Measurements from ENCODE around the gene GALNT6.
"Not testable (repeated sequence)": the region's sequence is repeated elsewhere in the genome, so short reads cannot be mapped to it uniquely, and the experiment has no call there.

Gene GALNT6

DNA sequence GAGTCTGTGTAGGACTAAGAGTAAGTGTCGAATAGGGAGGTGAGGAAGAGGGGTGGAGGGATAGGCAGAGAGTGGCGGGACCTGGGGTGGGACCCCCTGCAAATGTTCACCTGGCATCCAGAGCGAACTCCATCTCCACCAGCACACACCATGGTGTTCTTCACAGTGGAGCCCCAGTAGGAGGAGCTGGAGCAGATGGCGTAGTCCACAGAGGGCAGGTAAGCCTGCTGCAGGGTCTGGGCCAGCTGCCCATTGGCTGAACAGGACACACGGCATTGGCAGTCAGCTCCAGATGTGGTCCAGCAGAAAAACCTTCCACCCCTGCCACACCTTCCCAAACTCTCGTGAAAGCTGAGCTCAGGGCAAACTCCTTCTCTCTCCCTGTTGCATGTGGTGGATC is 51.5 kb downstream of the GALNT6 start:
- Histone ChIP-seq H3F3A (ENCODE audit: insufficient read depth, low read length) (no peaks in the 10 kb centered on the region), H3K4me3 (ENCODE audit: low read depth, low read length, poor library complexity, severe bottlenecking) (no peak overlapping the region), H3K4me2 (ENCODE audit: low read length) (no peak overlapping the region), H3K36me3 (ENCODE audit: insufficient read depth, low read length) (no peaks in the 10 kb centered on the region), H3K4me1 (ENCODE audit: insufficient read depth, low read length, severe bottlenecking) (no peaks in the 10 kb centered on the region), H4K20me1 (ENCODE audit: insufficient read depth, low read length) (no peaks in the 10 kb centered on the region), H3K79me2 (ENCODE audit: insufficient read depth, low read length) (no peaks in the 10 kb centered on the region), H2AFZ (ENCODE audit: low read length) (no peak overlapping the region), H3K27ac (ENCODE audit: low read depth, low read length, poor library complexity, severe bottlenecking) (no peak overlapping the region), H3K9ac (ENCODE audit: low read length) (no peak overlapping the region), H3K9me3 (ENCODE audit: low read length) (no peaks in the 10 kb centered on the region), H3K27me3 (ENCODE audit: insufficient read depth, low read length) (no peaks in the 10 kb centered on the region), H3K9me2 (ENCODE audit: low read depth, low read length) (no peaks in the 10 kb centered on the region)
- TF ChIP-seq, protein P1, sequence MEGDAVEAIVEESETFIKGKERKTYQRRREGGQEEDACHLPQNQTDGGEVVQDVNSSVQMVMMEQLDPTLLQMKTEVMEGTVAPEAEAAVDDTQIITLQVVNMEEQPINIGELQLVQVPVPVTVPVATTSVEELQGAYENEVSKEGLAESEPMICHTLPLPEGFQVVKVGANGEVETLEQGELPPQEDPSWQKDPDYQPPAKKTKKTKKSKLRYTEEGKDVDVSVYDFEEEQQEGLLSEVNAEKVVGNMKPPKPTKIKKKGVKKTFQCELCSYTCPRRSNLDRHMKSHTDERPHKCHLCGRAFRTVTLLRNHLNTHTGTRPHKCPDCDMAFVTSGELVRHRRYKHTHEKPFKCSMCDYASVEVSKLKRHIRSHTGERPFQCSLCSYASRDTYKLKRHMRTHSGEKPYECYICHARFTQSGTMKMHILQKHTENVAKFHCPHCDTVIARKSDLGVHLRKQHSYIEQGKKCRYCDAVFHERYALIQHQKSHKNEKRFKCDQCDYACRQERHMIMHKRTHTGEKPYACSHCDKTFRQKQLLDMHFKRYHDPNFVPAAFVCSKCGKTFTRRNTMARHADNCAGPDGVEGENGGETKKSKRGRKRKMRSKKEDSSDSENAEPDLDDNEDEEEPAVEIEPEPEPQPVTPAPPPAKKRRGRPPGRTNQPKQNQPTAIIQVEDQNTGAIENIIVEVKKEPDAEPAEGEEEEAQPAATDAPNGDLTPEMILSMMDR (IDR thresholded peaks at IDR 0.05; ENCODE audit: low read length), result no peak
- TF ChIP-seq EZH2 (IDR thresholded peaks at IDR 0.05; ENCODE audit: borderline replicate concordance, low read length), result no peak

- H3F3A ChIP-seq (ENCODE audit: insufficient read depth, low read length); H3K4me1 ChIP-seq (ENCODE audit: insufficient read depth, low read length, severe bottlenecking); H3K4me3 ChIP-seq (ENCODE audit: low read depth, low read length, poor library complexity, severe bottlenecking); H3K27me3 ChIP-seq (ENCODE audit: insufficient read depth, low read length); H3K27ac ChIP-seq (ENCODE audit: low read depth, low read length, poor library complexity, severe bottlenecking); H3K4me2 ChIP-seq (ENCODE audit: low read length); H3K9ac ChIP-seq (ENCODE audit: low read length); H3K36me3 ChIP-seq (ENCODE audit: insufficient read depth, low read length); H2AFZ ChIP-seq (ENCODE audit: low read length); H3K9me3 ChIP-seq (ENCODE audit: low read length); H4K20me1 ChIP-seq (ENCODE audit: insufficient read depth, low read length); H3K9me2 ChIP-seq (ENCODE audit: low read depth, low read length); H3K79me2 ChIP-seq (ENCODE audit: insufficient read depth, low read length): not testable (repeated sequence)
These were observed 53.9 kb downstream of the GALNT6 start for GRCh38 chr12:51337336-51337735.

DNA sequence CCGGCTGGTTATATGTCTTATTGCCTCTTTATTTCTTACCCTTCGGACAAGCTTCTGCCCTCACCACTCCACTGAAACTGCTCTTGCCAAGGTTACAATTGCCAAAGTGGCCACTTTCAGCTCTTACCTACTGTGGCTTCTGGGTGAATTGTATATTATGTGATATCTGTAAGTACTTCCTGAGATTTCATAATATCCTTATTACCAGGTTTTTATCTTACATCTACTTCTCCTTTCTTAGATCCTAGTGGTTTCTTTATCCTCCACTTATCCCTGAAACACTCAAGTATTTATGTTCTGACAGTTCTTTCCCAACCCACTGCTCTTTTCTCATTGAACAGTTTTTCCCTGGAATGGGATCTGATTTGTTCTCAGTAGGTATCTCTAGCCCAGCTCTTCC is 55.3 kb downstream of the GALNT6 start:
- Histone ChIP-seq H3K4me3 (ENCODE audit: low read depth, low read length, poor library complexity, severe bottlenecking) (no peak overlapping the region), H3K4me1 (ENCODE audit: insufficient read depth, low read length, severe bottlenecking) (no peaks in the 10 kb centered on the region), H2AFZ (ENCODE audit: low read length) (no peak overlapping the region), H3K4me2 (ENCODE audit: low read length) (no peak overlapping the region), H3F3A (ENCODE audit: insufficient read depth, low read length) (no peaks in the 10 kb centered on the region), H3K27ac (ENCODE audit: low read depth, low read length, poor library complexity, severe bottlenecking) (no peak overlapping the region), H3K9me3 (ENCODE audit: low read length) (no peaks in the 10 kb centered on the region), H3K27me3 (ENCODE audit: insufficient read depth, low read length) (no peaks in the 10 kb centered on the region), H3K9me2 (ENCODE audit: low read depth, low read length) (no peaks in the 10 kb centered on the region), H3K36me3 (ENCODE audit: insufficient read depth, low read length) (no peaks in the 10 kb centered on the region), H3K79me2 (ENCODE audit: insufficient read depth, low read length) (no peaks in the 10 kb centered on the region), H4K20me1 (ENCODE audit: insufficient read depth, low read length) (no peaks in the 10 kb centered on the region), H3K9ac (ENCODE audit: low read length) (no peak overlapping the region)
- no peak for TF ChIP-seq EZH2 (IDR thresholded peaks at IDR 0.05; ENCODE audit: borderline replicate concordance, low read length)
- TF ChIP-seq, protein P1 (IDR thresholded peaks at IDR 0.05; ENCODE audit: low read length), result no peak

DNA sequence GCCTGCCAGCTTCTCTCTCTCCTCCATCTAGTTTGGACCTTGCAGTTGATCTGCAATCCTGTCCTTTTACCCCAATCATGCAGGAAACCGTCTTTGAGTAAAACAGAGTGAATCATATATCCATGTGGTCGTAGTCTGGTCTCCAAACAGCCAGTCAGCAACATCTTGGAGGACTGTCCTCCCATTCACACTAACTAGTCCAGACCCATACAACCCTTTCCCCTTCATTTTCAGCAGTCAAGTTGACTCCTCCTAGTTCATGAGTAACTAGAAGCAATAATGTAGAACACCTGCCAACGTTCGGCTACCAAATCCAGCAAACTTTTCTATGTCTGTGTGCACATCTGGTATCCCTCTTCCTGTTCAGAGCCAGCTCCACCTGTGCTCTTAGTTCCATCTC is 56.4 kb downstream of the GALNT6 start:
- H2AFZ ChIP-seq (ENCODE audit: low read length), result no peak overlapping the region
- H3K9ac ChIP-seq (ENCODE audit: low read length), result no peak overlapping the region
- H3F3A ChIP-seq (ENCODE audit: insufficient read depth, low read length), result no peaks in the 10 kb centered on the region
- no peak overlapping the region for H3K4me3 ChIP-seq (ENCODE audit: low read depth, low read length, poor library complexity, severe bottlenecking)
- H3K9me2 ChIP-seq (ENCODE audit: low read depth, low read length), result no peaks in the 10 kb centered on the region
- 0 out of 2 replicates have a peak, but pooled peaks cover 3% of the 10 kb centered on the region for H3K27me3 ChIP-seq (ENCODE audit: insufficient read depth, low read length)
- H3K4me2 ChIP-seq (ENCODE audit: low read length), result no peak overlapping the region
- H3K27ac ChIP-seq (ENCODE audit: low read depth, low read length, poor library complexity, severe bottlenecking), result no peak overlapping the region
- H4K20me1 ChIP-seq (ENCODE audit: insufficient read depth, low read length), result no peaks in the 10 kb centered on the region
- H3K9me3 ChIP-seq (ENCODE audit: low read length), result no peaks in the 10 kb centered on the region
- H3K79me2 ChIP-seq (ENCODE audit: insufficient read depth, low read length), result no peaks in the 10 kb centered on the region
- no peaks in the 10 kb centered on the region for H3K36me3 ChIP-seq (ENCODE audit: insufficient read depth, low read length)
- no peaks in the 10 kb centered on the region for H3K4me1 ChIP-seq (ENCODE audit: insufficient read depth, low read length, severe bottlenecking)
- no peak for TF ChIP-seq EZH2 (IDR thresholded peaks at IDR 0.05; ENCODE audit: borderline replicate concordance, low read length)
- TF ChIP-seq, protein P1 (IDR thresholded peaks at IDR 0.05; ENCODE audit: low read length), result no peak

All from OCI-LY1 (cell line).